Nucleus accumbens (tissue), 56 donors: ENCODE results near the gene MTURN.
"Not testable (repeated sequence)": the region's sequence is repeated elsewhere in the genome, so short reads cannot be mapped to it uniquely, and the experiment has no call there.

Source experiments
- DNase-seq, 56 donors: peaks; one replicate each; lab custom pipeline; 2025; lab: John Stamatoyannopoulos, UW

MTURN gene

DNA sequence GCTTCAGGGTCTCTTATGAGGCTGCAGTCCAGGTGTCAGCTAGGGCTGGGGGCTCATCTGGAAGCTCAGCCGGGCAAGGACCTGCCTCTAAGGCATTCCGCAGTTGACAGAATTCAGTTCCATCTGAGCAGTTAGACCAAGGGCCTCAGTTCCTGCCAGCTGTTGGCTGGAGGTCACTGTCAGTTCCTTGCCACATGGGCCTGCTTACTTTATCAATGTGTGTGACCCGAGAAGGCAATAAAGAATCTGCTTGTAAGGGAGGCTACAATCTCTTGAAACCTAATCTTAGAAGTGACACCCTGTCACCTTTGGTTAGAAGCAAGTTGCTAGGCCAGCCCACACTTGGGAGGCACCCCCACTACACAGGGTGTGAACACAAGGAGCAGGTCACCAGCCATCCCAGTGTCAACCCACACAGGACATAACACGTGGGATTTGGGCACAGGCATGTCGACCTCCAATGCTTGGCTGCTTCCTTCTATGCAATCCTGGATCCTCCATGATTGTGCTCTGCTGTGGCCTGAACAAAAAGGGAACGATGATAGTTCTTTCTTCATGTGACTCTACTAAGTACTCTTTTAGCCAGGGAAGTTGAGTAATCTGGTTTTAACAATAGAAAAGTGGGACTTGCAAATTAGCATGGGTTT, 41.8 kb downstream of the MTURN start:
- no peak for DNase-seq

DNA sequence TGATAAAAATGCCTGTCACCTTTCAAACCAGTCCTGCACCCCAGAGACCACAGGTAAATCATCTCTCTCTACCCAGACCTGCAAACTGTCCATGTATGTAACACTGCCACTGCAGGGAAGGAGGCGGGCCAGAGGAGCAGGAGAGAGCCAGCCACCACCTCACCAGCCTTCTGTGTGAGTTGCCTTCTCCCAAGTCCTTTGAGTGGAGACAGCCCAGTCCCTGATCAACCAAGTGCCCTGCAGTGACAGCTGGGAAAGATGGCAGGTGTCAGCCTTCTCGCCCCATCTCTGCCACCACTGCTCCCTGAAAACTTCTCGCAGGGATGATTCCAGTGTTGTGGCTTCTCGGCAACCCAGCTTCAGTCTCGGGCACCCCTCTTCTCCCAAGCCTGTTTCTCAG, 42.4 kb downstream of the MTURN start:
- DNase-seq = no peak

DNA sequence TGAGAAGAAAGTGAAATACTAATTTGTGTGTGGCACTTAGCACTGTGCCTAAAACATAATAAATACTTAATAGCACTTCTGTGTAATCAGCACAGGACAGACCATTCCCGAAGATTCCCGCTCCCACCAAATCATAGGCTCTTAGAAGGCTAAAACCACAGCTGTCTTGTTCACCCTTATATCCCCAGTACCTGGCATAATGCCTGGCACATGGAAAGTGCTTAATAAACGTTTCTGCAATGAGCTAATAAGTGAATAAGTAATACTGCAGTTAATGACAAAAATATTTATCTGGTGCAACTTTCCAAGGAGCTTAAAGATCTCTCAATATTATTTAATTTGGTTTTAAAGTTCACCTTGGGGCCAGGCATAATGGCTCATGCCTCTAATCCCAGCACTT, 43.2 kb downstream of the MTURN start:
- DNase-seq = no peak

DNA sequence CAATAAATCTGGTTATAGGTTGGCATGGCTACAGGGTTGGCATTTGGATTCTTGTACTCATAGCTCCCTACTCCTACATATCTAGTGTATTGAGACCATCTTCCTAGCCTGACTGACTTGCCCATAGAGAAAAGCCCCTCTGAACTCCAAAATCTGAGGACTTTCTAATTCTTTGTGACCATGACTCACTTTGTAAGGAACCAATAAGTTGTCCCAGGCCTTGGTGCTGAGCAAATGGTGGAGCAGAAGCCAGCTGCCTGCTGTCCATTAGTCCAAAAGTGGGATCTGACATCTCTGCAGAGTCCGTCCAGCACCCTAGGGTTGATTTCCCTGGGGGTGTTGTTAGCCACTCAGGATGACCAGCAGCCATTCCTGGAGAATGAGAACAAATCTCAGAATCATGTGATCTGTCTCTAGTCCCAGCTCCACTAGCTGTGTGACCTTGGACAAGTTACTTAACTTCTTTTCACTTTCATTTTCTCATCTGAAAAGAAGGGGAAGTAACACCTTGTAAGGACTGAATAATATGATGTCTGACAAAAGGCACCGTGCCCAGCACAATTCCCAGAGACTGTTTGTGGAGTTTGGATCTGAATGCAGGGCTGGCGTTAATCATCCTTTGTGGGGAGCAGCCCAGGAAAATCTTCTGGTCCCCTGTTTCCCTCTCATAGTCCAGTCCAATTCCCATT, 44.1 kb downstream of the MTURN start:
- DNase-seq = no peak

DNA sequence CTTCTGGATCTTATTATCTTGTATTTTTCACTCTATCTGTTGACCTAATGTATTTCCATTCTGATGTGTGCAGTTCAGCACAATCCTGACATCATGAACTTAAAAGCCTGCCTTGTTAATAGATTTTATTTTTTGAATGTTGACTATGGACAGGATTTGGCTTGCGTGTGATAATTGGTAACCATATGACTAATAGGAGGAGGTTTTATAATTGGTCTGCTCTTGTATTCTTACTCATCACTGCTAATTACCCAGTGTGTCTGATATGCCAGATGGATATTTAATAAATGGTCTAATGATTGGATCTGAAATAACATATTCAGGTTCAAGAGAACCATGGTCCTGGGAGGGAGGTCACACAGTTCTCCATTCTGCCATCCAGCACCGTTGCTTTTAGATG, 45.9 kb downstream of the MTURN start:
- no peak for DNase-seq

DNA sequence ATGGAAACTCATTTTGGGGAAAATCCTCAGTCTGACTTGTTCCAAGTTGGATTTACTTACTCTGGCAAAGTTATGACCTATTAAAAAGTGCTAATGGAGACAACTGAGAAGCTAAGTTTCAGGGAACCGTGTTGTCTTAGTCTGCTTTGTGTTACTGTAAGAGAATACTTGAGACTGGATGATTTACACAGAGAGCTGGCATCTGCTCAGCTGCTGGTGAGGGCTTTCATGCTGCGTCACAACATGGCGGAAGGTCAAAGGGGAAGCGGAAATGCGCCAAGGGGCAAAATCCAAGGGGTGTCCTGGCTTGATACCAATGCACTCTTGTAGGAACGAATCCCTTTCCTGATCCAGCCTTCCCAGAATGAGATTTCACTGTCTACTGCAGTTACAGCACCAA, 46.4 kb downstream of the MTURN start:
- no peak for DNase-seq

DNA sequence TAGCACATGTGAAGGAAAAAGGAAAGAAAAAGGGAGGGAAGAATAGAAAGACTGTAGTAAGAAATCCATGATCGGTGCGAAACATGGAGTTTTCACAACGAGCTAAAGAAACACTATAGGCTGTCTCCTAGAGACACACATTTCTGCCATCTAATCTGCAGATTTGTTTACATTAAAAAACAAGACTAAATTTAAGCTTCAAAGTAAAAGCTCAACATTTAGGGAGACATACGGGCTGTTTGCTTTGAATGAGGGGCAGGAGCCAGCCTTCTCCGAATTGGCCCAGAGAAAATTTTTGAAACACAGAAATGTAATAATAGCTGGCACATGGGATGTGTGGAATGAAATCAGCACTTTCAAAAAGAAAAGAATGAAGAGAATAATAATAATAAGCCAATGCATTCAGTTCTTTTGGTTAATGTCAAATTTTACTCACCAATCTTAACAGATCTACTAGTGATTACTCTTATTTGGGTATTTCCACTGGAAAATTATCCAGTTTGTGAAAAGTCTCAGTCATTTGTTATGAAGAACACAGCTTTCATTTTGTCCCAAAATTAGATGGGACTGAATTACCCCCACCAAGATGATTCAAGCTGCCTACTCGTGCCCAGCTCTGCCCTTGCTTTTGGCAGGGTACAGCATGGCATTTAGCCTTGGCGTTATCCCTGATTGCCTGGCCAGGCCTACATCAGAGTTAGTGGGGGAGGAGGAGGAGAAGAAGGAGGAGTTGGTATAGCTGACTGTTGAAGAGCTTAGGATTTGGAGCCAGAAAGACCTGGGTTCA, 47.1 kb downstream of the MTURN start:
- DNase-seq = peak in 2 of 56 donors; percentile 20 to 49

DNA sequence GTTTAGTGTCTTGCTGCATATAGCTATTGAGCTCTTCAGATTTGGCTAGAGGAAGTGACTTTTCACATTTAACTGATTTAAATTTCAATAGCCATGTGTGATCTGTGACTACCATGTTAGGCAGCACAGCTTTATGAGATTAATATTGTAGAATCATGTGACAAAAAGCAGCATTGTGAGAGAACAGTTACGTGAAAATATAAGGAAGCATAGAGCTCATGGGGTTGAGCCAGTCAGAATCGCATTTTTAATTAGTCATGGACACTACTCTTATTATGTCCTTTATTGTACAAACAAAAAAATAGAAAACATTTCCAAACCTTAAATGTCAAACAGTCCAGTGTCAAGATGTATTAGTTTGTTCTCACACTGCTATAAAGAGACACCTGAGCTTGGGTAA, 48.0 kb downstream of the MTURN start:
- DNase-seq = no peak

DNA sequence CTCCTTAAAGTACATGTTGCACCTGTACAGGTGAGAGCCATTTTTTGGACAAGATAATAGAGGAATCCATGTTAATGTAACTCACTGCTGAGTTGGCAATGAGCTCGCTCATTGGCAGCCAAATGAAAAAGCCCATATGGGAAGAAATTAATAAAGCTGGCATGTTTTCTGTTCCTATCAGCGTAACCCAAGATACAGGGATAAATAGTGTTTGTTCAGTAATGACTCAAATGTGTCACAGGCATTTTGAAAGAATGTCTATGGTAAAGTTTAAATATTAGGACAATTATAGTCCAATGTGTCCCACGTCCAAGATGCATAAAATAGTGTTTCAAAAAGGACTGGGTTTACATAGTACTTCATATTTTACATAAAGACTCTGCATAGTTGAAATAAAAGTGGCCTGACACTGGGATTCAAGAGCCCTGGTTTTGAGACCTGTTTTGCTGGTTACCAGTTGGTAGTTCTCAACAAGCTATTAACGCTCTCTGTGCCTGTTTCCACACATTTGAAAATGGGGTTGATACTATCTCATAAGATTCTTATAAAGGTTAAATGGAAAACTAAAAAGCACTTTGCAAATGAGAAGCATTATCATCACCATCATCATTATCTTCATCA, 49.1 kb downstream of the MTURN start:
- DNase-seq = no peak

DNA sequence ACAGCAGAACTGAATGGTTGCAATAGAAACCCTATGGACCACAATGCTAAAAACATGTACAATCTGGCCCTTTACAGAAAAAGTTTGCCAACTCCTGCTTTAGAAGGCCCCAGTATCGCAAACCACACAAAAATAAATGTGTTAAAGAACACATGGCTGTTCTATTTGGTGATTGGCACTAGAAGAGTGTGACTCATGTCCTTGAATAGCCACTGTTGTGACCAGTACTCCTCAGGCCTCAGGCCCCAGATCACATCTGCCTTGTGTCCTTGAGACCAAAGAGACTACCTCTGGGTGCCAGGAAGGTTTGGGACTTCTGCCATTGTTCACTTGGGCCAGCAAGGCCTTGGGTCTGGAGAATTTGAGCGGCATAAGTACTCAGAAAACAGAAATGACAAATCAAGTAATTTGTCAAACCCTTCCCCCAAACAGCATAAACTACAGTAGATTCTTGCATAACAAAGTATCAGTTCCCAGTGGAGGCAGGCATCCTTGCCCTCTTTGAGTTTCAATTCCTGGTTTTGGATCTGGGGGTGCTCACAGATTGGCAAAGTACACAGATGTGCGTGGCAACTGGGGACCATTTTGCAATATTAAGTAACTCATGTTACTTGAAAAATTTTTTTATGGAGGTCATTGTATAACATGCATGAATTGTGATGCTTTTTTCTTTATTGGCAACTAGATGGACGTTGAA, 50.2 kb downstream of the MTURN start:
- peak in 37 of 56 donors; percentile 6 to 80 (median 35) for DNase-seq

DNA sequence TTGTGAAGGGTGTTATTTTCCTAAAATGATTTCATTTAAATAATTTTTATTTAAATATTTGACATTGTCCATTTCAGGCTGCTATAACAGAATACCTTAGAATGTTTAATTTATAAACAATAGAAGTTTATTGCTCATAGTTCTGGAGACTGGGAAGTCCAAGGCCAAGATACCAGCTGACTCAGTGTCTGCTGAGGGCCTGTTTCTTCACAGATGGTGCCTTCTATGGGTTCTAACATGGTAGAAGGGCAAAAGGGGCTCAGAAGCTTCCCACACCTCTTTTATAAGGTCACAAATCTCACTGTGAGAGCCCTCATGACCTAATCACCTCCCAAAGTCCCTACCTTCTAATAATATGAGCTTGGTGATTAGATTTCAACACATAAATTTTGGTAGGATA, 50.7 kb downstream of the MTURN start:
- DNase-seq = no peak

DNA sequence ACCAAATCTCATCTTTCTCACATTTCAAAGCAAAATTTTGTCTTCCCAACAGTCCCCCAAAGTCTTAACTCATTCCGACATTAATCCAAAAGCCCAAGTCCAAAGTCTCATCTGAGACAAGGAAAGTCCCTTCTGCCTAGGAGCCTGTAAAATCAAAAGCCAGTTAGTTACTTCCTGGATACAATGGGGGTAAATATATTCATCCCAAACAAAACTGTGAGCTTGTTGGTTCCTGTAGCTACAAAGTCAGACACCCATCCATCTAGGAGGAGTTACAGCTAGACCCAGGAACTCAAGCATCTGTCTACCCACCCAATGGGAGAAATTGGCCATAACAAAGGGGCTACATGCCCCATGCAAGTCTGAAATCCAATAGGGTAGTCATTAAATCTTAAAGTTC, 51.9 kb downstream of the MTURN start:
- DNase-seq = no peak

DNA sequence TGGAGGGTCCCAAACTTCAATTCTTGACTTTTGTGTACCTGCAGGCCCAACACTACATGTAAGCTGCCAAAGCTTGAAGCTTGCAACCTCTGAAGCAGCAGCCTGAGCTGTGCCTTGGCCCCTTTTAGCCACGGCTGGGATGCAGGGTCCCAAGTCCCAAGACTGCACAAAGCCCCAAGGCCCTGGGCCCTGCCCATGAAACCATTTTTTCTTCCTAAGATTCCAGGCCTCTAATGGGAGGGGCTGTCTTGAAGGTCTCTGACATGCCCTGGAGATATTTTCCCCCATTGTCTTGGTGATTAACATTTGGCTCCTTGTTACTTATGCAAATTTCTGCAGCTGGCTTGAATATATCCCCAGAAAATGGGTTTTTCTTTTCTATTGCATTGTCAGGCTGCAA, 52.7 kb downstream of the MTURN start:
- DNase-seq = no peak

DNA sequence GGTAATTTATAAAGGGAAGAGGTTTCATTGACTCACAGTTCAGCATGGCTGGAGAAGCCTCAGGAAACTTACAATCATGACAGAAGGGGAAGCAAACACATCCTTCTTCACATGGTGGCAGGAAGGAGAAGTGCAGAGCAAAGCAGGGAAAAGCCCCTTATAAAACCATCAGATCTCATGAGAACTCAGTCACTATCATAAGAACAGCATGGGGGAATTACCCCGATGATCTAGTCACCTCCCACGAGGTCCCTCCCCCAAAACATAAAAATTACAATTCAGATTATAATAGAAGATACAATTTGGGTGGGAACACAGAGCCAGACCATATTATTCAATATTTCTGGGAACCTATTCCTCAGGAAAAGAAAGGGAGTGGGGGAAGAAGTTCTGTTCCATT, 53.6 kb downstream of the MTURN start:
- DNase-seq = not testable (repeated sequence)

DNA sequence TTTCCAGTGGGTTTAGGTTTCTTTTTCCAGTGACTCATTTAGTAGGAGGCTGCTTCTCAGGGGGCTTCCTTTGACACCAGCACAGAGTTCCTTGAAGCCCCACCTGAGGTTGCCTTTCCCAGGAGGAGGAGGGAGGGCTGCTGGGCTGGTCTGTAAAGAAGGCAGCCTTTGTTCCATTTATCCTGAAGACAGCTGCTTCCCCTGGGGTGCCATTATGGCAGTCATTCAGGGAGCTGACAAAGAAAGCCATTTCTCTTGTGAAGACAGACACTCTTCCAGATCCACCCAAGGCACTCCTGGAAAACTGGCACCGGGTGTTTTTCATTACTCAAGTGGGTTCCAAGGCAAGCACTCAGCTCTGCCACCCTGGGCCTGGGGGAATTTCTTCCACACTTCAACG, 54.0 kb downstream of the MTURN start:
- DNase-seq = no peak

DNA sequence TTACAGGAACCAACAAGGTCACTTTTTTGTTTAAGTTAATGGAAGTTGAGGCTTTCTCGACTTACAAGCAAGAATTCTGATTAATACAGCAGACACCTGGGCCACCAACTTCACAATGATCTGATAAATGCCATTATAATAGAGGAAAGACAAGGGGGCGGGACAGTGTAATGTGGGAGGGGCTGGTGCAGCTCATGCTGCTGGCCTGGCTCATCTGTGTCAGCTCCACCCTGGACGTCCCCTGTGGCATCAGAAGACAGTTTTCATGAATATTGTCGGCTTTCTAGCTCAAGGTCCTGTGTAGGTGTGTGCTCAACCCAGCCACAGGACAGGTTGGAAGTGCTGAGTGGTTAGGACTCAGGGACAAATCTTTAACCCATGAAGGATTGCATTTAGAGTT, 57.0 kb downstream of the MTURN start:
- no peak for DNase-seq

DNA sequence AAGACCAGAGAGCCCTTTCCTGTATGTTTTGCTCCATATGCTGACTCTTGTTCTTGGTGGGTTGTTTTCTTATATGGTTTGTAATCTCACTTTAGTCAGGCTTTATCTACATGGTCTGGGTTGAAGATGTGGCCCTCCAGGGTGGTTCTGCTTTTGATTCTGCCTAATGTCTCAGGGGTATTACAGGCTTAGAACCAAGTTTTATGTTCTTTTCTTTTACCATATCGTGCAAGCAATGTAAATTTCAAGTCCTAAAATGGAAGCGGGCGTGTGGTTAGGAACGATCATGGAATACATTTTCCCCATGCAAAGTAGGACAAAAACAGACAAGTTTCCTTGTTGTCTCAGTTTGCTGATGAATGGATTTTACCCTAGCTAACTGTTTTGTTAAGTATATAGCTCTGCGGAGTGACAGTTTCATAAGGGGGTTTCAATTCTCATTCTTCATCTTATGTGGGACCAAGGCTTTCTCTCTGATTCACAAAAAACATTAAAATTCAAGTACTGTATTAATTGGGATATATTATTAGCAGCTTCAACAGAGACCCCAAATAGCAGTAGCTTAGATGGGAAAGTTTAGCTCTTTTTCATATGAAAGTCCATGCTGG, 58.7 kb downstream of the MTURN start:
- no peak for DNase-seq

DNA sequence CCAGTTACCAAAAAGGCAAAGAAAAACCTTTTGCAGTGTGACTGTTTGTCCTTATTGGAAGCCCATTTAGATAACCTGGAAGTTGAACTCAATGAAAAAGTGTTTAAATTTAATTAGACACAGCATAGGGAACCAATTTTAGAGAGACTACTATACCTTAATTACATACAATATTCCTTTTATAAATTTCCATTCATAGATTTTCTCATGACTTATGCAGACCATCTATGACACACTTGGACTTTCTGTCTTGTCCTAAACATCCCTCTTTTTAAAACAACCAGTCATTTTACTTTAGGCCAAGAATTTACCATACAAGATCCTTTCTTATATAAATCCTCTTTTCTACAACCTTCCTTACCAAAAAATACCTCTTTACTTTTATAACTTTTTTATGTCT, 61.6 kb downstream of the MTURN start:
- no peak for DNase-seq

DNA sequence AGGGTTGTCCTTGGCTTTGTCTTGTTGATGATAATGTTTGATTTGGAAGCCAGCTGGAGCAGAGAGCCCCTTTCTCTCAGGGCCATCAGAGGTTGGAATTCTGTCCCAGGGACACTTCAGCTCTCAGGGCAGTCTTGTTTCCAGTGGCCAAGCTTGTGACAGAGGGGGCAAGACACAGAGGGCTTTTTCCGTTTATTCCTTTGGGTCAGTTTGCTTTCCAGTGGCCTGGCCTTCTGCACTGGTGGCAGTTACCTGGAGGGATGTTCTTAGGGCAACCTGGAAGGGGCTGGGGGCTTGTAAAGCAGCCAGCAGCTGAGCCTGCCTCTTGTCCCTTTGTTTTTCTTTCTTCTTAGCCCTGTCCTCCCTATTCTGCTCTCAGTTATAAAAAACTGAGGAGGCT, 62.7 kb downstream of the MTURN start:
- no peak for DNase-seq

DNA sequence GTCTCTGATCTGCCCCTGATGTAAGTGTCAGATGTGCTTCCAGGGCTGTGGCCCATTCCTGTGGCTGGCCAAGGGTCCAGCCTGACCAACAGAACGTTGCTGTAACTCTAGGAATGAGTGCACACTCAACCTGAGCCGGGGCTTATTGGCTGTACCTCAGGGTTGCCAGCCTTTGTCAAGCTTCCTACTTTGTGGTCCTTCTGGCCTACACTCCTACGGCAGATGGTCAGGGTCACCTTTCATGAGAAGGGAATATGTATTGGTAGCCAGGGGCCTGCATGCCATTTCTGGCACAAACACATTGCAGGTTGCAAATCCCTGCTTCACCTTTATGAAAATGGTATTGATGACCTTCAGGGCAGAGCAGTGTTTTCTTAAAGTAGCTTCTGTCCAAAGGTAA, 64.5 kb downstream of the MTURN start:
- no peak for DNase-seq
